Spinal cord (tissue), 10 donors: ENCODE results near the gene ANKRD39. TPM values are rescaled to one million over a fixed set of nuclear protein-coding genes. Genes with fewer than 3 reads are reported as not detected.

Experiments used
- DNase-seq, 6 donors: peaks; one replicate each; pipeline versions ENCODE4 v3.0.0 to v3.0.0-alpha.2; 2013 to 2015; ENCODE audit warnings: low spot score in 6 of 6, low read depth in 4 of 6
- H3K27ac ChIP-seq: one replicate; pipeline ENCODE4 v1.5.1; 2013; ENCODE audit warnings: low read depth, low read length, control low read depth
- H3K27me3 ChIP-seq: one replicate; pipeline ENCODE4 v1.6.1; 2013; ENCODE audit warnings: low read length; ENCODE audit not compliant: control insufficient read depth, insufficient read depth
- H3K36me3 ChIP-seq: one replicate; pipeline ENCODE4 v1.6.1; 2013; ENCODE audit warnings: low read length; ENCODE audit not compliant: control insufficient read depth, insufficient read depth
- H3K4me1 ChIP-seq: one replicate; pipeline ENCODE4 v1.6.1; 2013; ENCODE audit warnings: low read length; ENCODE audit not compliant: control insufficient read depth, insufficient read depth
- H3K4me3 ChIP-seq: one replicate; pipeline ENCODE4 v1.5.1; 2013; ENCODE audit warnings: low read depth, low read length, control low read depth
- H3K9me3 ChIP-seq: one replicate; pipeline ENCODE4 v1.6.1; 2013; ENCODE audit warnings: low read length; ENCODE audit not compliant: control insufficient read depth, insufficient read depth
- WGBS: methylation state at CpG from one replicate; pipeline ENCODE4 v1.1.5; 2013; ENCODE audit warnings: missing lambda C conversion rate; ENCODE audit not compliant: insufficient coverage; 5-methylcytosine and 5-hydroxymethylcytosine counted together
- polyA plus RNA-seq, 2 donors: library from polyadenylated mRNA; unstranded; fragments of 120-200 nt; gene quantifications; one replicate each; pipeline ENCODE4 v1.2.1, GENCODE V29; 2013; ENCODE audit not compliant: insufficient read length in 2 of 2
- total RNA-seq, 2 donors: library from RNA; depleted of rRNA in 1 of 2; stranded (reverse); fragments of 120-200 nt in 1 of 2; fragments of >200 nt in 1 of 2; gene quantifications; one replicate each; pipeline versions ENCODE4 v1.2.3 to v1.2.4, GENCODE V29; 2013 to 2014
- donor health status: healthy.

The ANKRD39 gene
- total and polyA plus RNA-seq, 4 donors: 7.6 to 27.6 (median 18.3) TPM

DNA sequence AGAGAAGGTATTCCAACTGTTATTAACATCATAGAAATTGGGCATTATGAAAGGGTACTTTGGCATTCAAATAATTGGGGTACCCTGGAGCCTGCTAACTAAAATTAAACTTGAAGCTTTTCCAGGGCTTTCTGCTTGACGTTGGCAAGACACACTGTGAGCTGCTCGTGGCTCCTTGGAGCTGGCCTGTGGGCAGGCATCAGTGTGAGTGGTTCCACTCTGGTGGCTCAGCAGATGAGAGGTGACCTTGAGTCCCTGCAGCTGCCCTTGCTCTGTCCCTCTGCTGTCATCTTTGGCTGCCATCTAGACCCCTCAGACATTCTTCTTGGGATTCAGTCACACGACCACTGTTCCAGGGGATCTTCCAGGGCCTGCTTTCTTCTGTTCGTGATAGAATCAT, 35.0 kb downstream of the ANKRD39 start:
- peaks cover 69% of the 10 kb centered on the region for H3K36me3 ChIP-seq
- no peaks in the 10 kb centered on the region for H3K9me3 ChIP-seq
- DNase-seq: no peak
- H3K27me3 ChIP-seq: no peaks in the 10 kb centered on the region
- no peak overlapping the region for H3K4me3 ChIP-seq
- H3K27ac ChIP-seq: no peak overlapping the region
- H3K4me1 ChIP-seq: peaks cover 39% of the 10 kb centered on the region
- 84% methylated on average over 4 of the region's 4 CpGs for WGBS

DNA sequence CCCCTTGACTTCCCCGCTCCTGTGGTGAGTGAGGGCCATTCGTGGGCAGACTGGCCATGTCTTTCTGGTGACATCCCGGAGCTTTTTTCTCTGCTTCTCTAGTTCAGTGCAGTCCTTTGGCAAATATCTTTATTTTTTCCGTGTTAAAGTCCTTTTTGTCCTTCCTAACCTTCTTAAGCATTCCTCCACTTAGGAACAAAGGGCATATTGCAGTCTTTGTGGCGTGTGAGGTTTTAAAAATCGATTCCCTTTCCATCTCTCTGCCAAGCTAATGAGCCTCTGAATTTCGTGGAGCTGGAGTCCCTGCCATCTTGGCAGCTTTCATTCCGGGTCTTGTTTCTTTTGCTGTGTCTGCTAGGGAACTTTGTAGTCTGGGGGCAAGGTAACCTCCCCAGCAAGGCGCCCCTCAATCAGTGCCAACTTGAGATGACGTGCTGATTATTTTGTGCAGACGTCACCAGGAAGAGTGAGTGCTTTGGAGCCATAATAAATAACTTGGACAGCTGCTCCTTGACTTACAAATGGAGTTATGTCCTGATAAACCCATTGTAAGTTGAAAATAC, 36.6 kb downstream of the ANKRD39 start:
- no peak overlapping the region for H3K4me3 ChIP-seq
- peaks cover 47% of the 10 kb centered on the region for H3K4me1 ChIP-seq
- H3K9me3 ChIP-seq: no peaks in the 10 kb centered on the region
- WGBS: 20% methylated on average over 3 of the region's 11 CpGs
- no peaks in the 10 kb centered on the region for H3K27me3 ChIP-seq
- H3K36me3 ChIP-seq: peaks cover 54% of the 10 kb centered on the region
- no peak overlapping the region for H3K27ac ChIP-seq
- DNase-seq: no peak

DNA sequence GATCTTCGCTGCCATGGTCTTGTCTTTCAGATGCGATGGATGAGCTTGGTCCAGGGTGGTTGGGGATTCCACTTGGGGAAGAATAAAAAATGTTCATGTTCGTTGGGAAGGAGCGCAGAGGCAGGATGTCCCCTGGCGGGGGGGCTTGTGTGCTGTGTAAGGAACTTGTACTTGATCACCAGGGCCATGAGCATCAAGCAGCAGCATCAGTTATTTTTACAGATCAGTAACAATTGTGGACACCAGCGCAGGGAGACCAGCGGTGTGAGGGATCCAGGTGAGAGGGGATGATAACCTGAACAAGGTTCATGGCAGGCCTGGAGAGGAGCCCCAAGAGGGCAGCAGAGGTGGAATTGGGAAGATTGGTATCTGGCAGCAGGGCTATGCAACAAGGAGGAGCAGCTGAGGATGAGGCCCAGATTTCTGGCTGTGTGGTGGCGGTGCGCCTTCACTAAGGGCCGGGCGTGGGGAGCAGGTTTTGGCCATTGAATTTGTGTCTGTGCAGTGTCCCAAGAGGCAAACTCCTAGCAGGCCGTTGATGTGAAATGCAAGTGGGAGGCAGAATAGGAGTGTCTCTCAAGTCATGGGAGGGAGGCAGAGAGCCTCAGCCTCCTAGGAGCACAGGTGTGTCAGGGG, 37.8 kb downstream of the ANKRD39 start:
- Histone ChIP-seq H3K27me3 (no peaks in the 10 kb centered on the region), H3K27ac (no peak overlapping the region), H3K9me3 (no peaks in the 10 kb centered on the region), H3K4me3 (no peak overlapping the region), H3K4me1 (peaks cover 51% of the 10 kb centered on the region), H3K36me3 (peaks cover 42% of the 10 kb centered on the region)
- WGBS: 79% methylated on average over 11 of the region's 12 CpGs
- DNase-seq: no peak

DNA sequence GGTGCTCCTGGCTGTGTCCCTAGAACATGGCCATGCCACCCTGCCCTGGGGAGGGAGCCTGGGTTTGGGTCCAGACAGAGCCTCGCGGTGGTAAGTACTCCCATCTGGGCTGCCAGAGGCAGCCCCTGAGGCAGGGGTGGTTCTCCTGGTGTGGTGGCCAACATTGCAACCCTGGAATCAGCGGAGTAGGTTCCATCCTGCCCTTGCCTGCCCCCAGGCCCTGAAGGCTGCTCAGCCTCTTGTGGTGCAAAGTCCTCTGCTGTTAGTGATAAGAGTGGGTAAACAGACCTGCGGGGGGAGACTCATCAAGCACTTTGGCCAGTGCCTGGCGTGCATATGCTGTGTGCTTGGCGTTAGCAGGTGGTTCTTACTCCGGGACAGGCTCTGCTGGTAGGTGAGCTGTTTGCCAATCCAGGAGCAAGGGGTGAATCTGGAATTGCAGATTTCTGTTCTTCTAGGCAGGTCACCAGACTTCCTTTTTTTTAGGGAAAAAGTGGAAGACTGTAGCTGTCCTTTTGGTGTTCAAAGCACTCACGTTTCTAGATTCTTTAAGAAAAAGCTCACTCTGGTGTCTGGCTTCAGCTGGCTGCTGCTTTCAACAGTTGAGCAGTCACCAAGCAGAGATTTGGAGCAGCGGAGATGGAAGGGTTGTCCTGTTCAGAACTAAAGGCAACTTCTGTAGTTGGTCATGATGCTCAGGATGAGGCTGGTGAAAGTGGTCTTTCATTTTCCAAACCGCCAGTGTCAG, 38.5 kb downstream of the ANKRD39 start:
- Histone ChIP-seq H3K9me3 (no peaks in the 10 kb centered on the region), H3K27me3 (no peaks in the 10 kb centered on the region), H3K4me3 (no peak overlapping the region), H3K27ac (no peak overlapping the region), H3K4me1 (peaks cover 51% of the 10 kb centered on the region), H3K36me3 (peaks cover 35% of the 10 kb centered on the region)
- WGBS: 73% methylated on average over 10 of the region's 10 CpGs
- DNase-seq: no peak

DNA sequence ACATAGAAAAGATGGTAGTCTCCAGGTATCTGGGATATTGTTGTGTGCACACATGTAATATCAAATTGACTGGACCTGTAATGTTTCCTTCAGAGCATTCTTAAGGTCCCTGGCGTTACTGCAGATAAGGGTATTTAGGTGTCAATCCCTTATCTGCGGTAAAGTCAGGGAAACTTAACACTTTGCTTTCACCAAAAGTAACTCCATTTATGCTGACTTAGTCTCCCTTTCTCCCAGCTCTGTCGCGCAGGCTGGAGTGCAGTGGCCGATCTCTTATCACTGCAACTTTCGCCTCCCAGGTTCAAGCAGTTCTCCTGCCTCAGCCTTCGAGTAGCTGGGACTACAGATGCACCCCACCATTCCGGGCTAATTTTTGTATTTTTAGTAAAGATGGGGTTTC, 39.9 kb downstream of the ANKRD39 start:
- Histone ChIP-seq H3K9me3 (no peaks in the 10 kb centered on the region), H3K27ac (no peak overlapping the region), H3K36me3 (peaks cover 26% of the 10 kb centered on the region), H3K27me3 (no peaks in the 10 kb centered on the region), H3K4me1 (peaks cover 48% of the 10 kb centered on the region), H3K4me3 (peak overlapping the region; percentile 47)
- 80% methylated on average over 5 of the region's 8 CpGs for WGBS
- DNase-seq: no peak

DNA sequence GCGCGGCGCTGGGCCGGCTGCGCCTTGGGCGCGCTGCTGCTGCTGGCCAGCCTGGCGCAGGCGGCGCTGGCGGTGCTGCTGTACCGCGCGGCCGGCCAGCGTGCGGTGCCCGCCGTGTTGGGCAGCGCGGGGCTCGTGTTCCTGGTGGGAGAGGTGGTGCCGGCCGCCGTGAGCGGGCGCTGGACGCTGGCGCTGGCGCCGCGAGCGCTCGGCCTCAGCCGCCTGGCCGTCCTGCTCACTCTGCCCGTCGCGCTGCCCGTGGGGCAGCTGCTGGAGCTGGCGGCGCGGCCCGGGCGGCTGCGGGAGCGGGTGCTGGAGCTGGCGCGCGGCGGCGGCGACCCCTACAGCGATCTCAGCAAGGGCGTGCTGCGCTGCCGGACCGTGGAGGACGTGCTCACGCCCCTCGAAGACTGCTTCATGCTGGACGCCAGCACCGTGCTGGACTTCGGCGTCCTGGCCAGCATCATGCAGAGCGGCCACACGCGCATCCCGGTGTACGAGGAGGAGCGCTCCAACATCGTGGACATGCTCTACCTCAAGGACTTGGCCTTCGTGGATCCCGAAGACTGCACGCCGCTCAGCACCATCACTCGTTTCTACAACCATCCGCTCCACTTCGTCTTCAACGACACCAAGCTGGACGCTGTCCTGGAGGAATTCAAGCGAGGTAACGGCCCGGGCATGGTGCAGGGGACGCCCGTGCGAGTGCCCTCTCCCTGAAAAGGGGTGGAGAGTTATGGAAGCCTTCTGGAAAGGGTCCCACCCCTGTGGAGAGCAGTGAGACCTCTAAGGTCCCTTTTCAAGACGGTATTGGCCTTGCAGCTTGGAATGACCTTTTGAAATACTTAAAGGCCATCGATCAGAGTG, 40.7 kb downstream of the ANKRD39 start:
- Histone ChIP-seq H3K27me3 (no peaks in the 10 kb centered on the region), H3K4me1 (peaks cover 48% of the 10 kb centered on the region), H3K27ac (no peak overlapping the region), H3K36me3 (peaks cover 23% of the 10 kb centered on the region), H3K4me3 (peak overlapping the region; percentile 47), H3K9me3 (no peaks in the 10 kb centered on the region)
- under 1% methylated on average over 87 of the region's 89 CpGs for WGBS
- DNase-seq: peak in 2 of 6 donors; percentile 37 to 44

DNA sequence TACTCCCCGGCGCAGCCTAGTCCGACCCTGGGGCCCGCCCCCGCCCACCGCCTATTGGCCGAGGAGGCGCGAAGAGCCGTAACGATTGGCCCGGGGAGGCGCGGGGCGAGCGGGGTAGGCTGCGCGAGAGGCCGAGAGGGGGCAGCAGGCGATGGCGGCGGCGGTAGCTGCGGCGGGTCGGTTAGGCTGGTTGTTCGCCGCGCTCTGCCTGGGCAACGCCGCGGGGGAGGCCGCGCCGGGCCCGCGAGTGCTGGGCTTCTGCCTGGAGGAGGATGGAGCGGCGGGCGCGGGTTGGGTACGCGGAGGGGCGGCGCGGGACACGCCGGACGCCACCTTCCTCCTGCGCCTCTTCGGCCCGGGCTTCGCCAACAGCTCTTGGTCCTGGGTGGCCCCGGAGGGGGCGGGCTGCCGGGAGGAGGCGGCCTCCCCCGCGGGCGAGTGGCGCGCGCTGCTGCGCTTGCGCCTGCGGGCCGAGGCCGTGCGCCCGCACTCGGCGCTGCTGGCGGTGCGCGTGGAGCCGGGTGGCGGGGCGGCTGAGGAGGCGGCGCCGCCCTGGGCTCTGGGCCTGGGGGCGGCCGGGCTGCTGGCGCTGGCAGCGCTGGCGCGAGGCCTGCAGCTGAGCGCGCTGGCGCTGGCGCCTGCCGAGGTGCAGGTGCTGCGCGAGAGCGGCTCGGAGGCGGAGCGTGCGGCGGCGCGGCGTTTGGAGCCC, 41.5 kb downstream of the ANKRD39 start, which contains the start of gene CNNM3:
Gene CNNM3 (plus strand): TSS at position 142 of the 709 bp plus-strand sequence. CDS start 10 bp downstream, at position 152.
- Histone ChIP-seq H3K4me3 (peak within 1 kb of the TSS; percentile 47), H3K27me3 (no peaks in the 10 kb centered on the region), H3K4me1 (peaks cover 47% of the 10 kb centered on the region), H3K9me3 (no peaks in the 10 kb centered on the region), H3K36me3 (peaks cover 22% of the 10 kb centered on the region), H3K27ac (peak within 1 kb of the TSS; percentile 67)
- peak; percentile 73 to 98 (median 90) for DNase-seq
- WGBS: under 1% methylated on average over 103 of the region's 103 CpGs

DNA sequence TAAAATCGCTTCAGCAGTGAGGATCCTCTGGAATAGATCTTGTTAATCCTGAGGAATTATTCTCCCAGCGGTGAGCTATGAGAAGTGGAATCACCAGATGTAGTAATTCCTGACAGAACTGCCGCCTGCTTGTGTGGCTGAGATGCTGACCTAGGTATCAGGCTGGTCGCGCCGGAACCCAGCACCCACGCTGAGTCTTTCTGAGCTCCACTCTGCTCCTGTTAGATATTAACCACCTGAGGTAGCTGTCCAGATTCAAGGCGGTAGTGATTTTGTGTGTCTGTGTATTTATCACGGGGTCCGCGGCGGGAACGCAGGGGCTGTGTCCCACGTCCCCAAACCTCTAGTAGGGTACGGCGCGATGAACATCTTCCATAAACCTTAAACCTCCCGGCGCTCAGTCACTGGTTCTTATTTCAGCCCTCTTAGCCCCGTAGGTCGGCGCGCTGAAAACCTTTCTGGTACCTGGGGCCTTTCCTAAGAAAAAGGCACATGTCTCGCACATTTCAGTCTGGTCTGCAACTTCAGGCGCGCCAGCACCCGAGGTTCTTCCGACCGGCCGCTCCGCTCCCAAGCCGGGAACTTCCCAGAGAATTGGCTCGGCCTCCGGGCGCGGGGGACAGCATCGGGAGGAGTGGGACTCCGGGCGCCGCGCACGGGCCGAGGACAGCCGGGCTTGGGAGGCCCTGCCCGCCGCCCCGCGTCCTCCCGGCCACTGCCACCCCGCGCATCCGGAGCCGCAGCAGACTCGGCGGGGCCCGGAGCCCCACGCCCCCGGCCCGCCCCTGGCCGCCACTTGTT, 42.3 kb downstream of the ANKRD39 start:
- peak overlapping the region; percentile 67 for H3K27ac ChIP-seq
- DNase-seq: peak in 2 of 6 donors; percentile 26 to 51
- 0% methylated on average over 54 of the region's 60 CpGs for WGBS
- H3K4me1 ChIP-seq: peaks cover 40% of the 10 kb centered on the region
- H3K27me3 ChIP-seq: no peaks in the 10 kb centered on the region
- peak overlapping the region; percentile 45 for H3K4me3 ChIP-seq
- peaks cover 25% of the 10 kb centered on the region for H3K36me3 ChIP-seq
- H3K9me3 ChIP-seq: no peaks in the 10 kb centered on the region
